Right lobe of liver (tissue), 4 donors: ENCODE measurements around the gene KCNQ1.

Experiments
- POLR2A ChIP-seq: fragments of 450-650 bp; IDR thresholded peaks from one replicate; pipeline ENCODE4 v1.6.1; 2017; ENCODE audit warnings: antibody characterized with exemption, mild to moderate bottlenecking
- TF ChIP-seq, protein P1 (sequence below), 4 donors: fragments of 200-600 bp in 3 of 4; fragments of 450-650 bp in 1 of 4; IDR thresholded peaks; one replicate each; pipeline versions ENCODE4 v1.5.1 to v1.8.0; 2016 to 2022; ENCODE audit warnings: antibody characterized with exemption in 4 of 4, mild to moderate bottlenecking in 2 of 4
- donor health status: DM: no; HTN: no; CAD: no.
- donor health status: DM: no; HTN: no; CAD: no.
- donor health status: DM: no; HTN: yes; CAD: no.

DNA sequence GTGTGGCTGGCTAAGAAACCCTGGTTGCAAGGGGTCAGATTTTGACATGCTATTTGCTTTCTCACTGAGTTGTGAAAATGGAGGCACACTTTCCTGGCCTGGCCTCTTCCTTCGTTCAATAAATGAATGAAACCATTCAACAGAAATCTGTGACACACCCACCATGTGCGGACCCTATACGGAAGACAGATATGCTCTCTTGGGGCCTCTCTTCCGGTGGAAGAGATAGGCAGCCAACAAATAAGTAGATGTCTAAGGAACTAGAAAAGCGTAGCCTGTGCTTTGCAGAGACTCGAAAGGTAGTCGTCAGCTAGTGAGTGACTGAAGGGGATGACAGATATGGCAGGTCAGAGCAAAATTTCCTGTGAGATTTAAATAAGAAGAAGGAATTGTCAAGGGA, 249.7 kb downstream of the KCNQ1 start:
- TF ChIP-seq, protein P1, sequence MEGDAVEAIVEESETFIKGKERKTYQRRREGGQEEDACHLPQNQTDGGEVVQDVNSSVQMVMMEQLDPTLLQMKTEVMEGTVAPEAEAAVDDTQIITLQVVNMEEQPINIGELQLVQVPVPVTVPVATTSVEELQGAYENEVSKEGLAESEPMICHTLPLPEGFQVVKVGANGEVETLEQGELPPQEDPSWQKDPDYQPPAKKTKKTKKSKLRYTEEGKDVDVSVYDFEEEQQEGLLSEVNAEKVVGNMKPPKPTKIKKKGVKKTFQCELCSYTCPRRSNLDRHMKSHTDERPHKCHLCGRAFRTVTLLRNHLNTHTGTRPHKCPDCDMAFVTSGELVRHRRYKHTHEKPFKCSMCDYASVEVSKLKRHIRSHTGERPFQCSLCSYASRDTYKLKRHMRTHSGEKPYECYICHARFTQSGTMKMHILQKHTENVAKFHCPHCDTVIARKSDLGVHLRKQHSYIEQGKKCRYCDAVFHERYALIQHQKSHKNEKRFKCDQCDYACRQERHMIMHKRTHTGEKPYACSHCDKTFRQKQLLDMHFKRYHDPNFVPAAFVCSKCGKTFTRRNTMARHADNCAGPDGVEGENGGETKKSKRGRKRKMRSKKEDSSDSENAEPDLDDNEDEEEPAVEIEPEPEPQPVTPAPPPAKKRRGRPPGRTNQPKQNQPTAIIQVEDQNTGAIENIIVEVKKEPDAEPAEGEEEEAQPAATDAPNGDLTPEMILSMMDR (IDR thresholded peaks at IDR 0.05): no peak
- TF ChIP-seq POLR2A: no peak
